CD14-positive monocyte (primary cell): Measurements from ENCODE around the gene ST6GALNAC3. TPM values are rescaled to one million over a fixed set of nuclear protein-coding genes. Genes with fewer than 3 reads are reported as not detected.

Experiments used
- DNase-seq, 3 donors: peaks; one replicate each; pipeline ENCODE4 v3.0.0-alpha.2; 2011 to 2022
- H2AFZ ChIP-seq: 2 replicates; pipeline ENCODE4 v1.6.0; 2012; ENCODE audit warnings: mild to moderate bottlenecking, low read depth, low read length, inconsistent platforms; ENCODE audit not compliant: insufficient read depth, poor library complexity, severe bottlenecking
- H3K27ac ChIP-seq, 2 donors: 1 replicate in 1 of 2; 2 replicates in 1 of 2; pipeline ENCODE4 v1.5.1; 2012 to 2013; ENCODE audit warnings: low read length in 2 of 2, control low read depth in 1 of 2, inconsistent platforms in 1 of 2, low read depth in 1 of 2, mild to moderate bottlenecking in 1 of 2
- H3K27me3 ChIP-seq, 2 donors: one replicate each; pipeline versions ENCODE4 v1.6.0 to v1.6.1; 2011 to 2013; ENCODE audit warnings: low read length in 2 of 2; ENCODE audit not compliant: control insufficient read depth in 2 of 2, insufficient read depth in 2 of 2
- H3K36me3 ChIP-seq, 2 donors: replicated peaks in 1 of 2; 1 replicate in 1 of 2; 2 replicates in 1 of 2; pipeline versions ENCODE4 v1.5.1 to v1.6.1; 2012 to 2013; ENCODE audit warnings: low read length in 2 of 2, control low read depth in 1 of 2, inconsistent platforms in 1 of 2, mild to moderate bottlenecking in 1 of 2; ENCODE audit not compliant: insufficient read depth in 2 of 2, control insufficient read depth in 1 of 2
- H3K4me1 ChIP-seq, 2 donors: 1 replicate in 1 of 2; 2 replicates in 1 of 2; pipeline versions ENCODE4 v1.5.1 to v1.6.1; 2012 to 2013; ENCODE audit warnings: low read length in 2 of 2, control low read depth in 1 of 2, inconsistent platforms in 1 of 2, mild to moderate bottlenecking in 1 of 2, moderate library complexity in 1 of 2; ENCODE audit not compliant: insufficient read depth in 2 of 2, control insufficient read depth in 1 of 2
- H3K4me2 ChIP-seq: replicated peaks from 2 replicates; pipeline ENCODE3; 2012; ENCODE audit warnings: low read length, moderate library complexity, mild to moderate bottlenecking; ENCODE audit not compliant: poor library complexity, severe bottlenecking; ENCODE audit errors: extremely low read depth
- H3K4me3 ChIP-seq, 3 experiments: fragments of 200-600 bp in 1 of 3; sonication (generic) in 1 of 3; replicated peaks in 1 of 3; 1 replicate in 2 of 3; 2 replicates in 1 of 3; pipeline ENCODE4 v1.5.1; 2011 to 2013; ENCODE audit warnings: low read length in 3 of 3, mild to moderate bottlenecking in 3 of 3, control low read depth in 2 of 3, low read depth in 2 of 3, inconsistent platforms in 1 of 3, moderate library complexity in 1 of 3
- H3K79me2 ChIP-seq: 2 replicates; pipeline ENCODE4 v1.6.0; 2012; ENCODE audit warnings: mild to moderate bottlenecking, control low read depth, inconsistent platforms, low read length, moderate library complexity; ENCODE audit not compliant: insufficient read depth
- H3K9ac ChIP-seq: 2 replicates; pipeline ENCODE4 v1.6.0; 2017; ENCODE audit warnings: low read length, mild to moderate bottlenecking; ENCODE audit not compliant: insufficient read depth, poor library complexity, severe bottlenecking
- H3K9me3 ChIP-seq, 2 donors: replicated peaks in 1 of 2; 1 replicate in 1 of 2; 2 replicates in 1 of 2; pipeline versions ENCODE4 v1.5.1 to v1.6.1; 2012 to 2013; ENCODE audit warnings: low read length in 2 of 2, control low read depth in 1 of 2; ENCODE audit not compliant: control insufficient read depth in 1 of 2, insufficient read depth in 1 of 2
- H4K20me1 ChIP-seq: 2 replicates; pipeline ENCODE4 v1.6.0; 2012; ENCODE audit warnings: mild to moderate bottlenecking, low read length, control low read depth, moderate library complexity; ENCODE audit not compliant: insufficient read depth
- H3K27ac Mint-ChIP-seq, 7 donors: one replicate each; pipeline ENCODE4 v1.8.0; 2020; ENCODE audit warnings: mild to moderate bottlenecking in 7 of 7, mixed read lengths in 7 of 7, moderate library complexity in 6 of 7, inconsistent platforms in 2 of 7
- H3K27me3 Mint-ChIP-seq, 3 donors: one replicate each; pipeline ENCODE4 v1.8.0; 2021 to 2022; ENCODE audit warnings: low read depth in 3 of 3, mild to moderate bottlenecking in 3 of 3, mixed read lengths in 3 of 3, moderate library complexity in 3 of 3, inconsistent platforms in 1 of 3
- H3K36me3 Mint-ChIP-seq, 2 donors: one replicate each; pipeline ENCODE4 v1.8.0; 2020; ENCODE audit warnings: mixed read lengths in 2 of 2, inconsistent platforms in 1 of 2, mild to moderate bottlenecking in 1 of 2
- H3K4me1 Mint-ChIP-seq: one replicate; pipeline ENCODE4 v1.8.0; 2020; ENCODE audit warnings: mild to moderate bottlenecking, mixed read lengths
- H3K4me3 Mint-ChIP-seq, 2 donors: one replicate each; pipeline ENCODE4 v1.8.0; 2020; ENCODE audit warnings: mild to moderate bottlenecking in 2 of 2, mixed read lengths in 2 of 2, moderate library complexity in 1 of 2
- H3K9me3 Mint-ChIP-seq, 7 donors: one replicate each; pipeline ENCODE4 v1.8.0; 2020 to 2022; ENCODE audit warnings: mixed read lengths in 7 of 7, mild to moderate bottlenecking in 6 of 7, moderate library complexity in 6 of 7, inconsistent platforms in 2 of 7
- CTCF ChIP-seq: fragments of 200-600 bp; IDR thresholded peaks from one replicate; pipeline ENCODE4 v1.8.0; 2022; ENCODE audit warnings: antibody characterized with exemption, mild to moderate bottlenecking
- WGBS: methylation state at CpG from one replicate; pipeline ENCODE4 v1.1.5; 2013; ENCODE audit warnings: missing lambda C conversion rate; ENCODE audit not compliant: insufficient coverage; 5-methylcytosine and 5-hydroxymethylcytosine counted together
- intact Hi-C, 2 donors: fragments of 100-400 bp; cut with micrococcal nuclease; formaldehyde crosslinking; loops; one replicate each; pipeline versions ENCODE4 v1.15.0 to v1.15.1; 2023
- polyA plus RNA-seq, 3 donors: library from polyadenylated mRNA; depleted of rRNA in 1 of 3; unstranded in 2 of 3; stranded (reverse) in 1 of 3; fragments of 300-500 nt in 2 of 3; fragments of >200 nt in 1 of 3; fragmentation: Illumina TruSeq in 2 of 3; gene quantifications; 1 replicate in 2 of 3; 2 replicates in 1 of 3; pipeline ENCODE4 v1.2.3, GENCODE V29; 2012 to 2021

The ST6GALNAC3 gene
- polyA plus RNA-seq, 3 donors, result 6.5 to 9.2 (median 7.6) TPM

- Histone ChIP-seq H3K27ac (no peak overlapping the region), H3K9me3 (peaks cover 0 to 2% of the 10 kb centered on the region in 2 donors), H3K36me3 (no peaks in the 10 kb centered on the region), H3K79me2 (no peaks in the 10 kb centered on the region), H3K9ac (no peak overlapping the region), H3K4me3 (no peak overlapping the region), H2AFZ (no peak overlapping the region), H3K27me3 (no peaks in the 10 kb centered on the region), H3K4me2 (no peak overlapping the region), H4K20me1 (peaks cover 40% of the 10 kb centered on the region), H3K4me1 (no peaks in the 10 kb centered on the region)
- Mint-ChIP-seq H3K4me3 (no peak overlapping the region), H3K27ac (no peak overlapping the region), H3K36me3 (peaks cover 0 to under 1% of the 10 kb centered on the region in 2 donors), H3K27me3 (peaks cover 0 to 2% (median 2%) of the 10 kb centered on the region in 3 donors), H3K4me1 (peaks cover 17% of the 10 kb centered on the region), H3K9me3 (peaks cover 0 to 4% (median 3%) of the 10 kb centered on the region in 7 donors)
- DNase-seq, result no peak
- TF ChIP-seq CTCF, result no peak
- no CpG with 5 or more reads among the region's 3 CpGs for WGBS
- intact Hi-C loops, result no loop called here
Observed at GRCh38 chr1:76086109-76086508, 11.6 kb downstream of the ST6GALNAC3 start.

- H3K4me3 Mint-ChIP-seq, result no peak overlapping the region
Observed at GRCh38 chr1:76086597-76086996, 12.1 kb downstream of the ST6GALNAC3 start.

More at GRCh38 chr1:76086597-76086996, 12.1 kb downstream of the ST6GALNAC3 start:
- Histone ChIP-seq H3K79me2 (no peaks in the 10 kb centered on the region), H3K9ac (no peak overlapping the region), H2AFZ (no peak overlapping the region), H3K36me3 (no peaks in the 10 kb centered on the region), H3K27ac (no peak overlapping the region), H3K4me3 (no peak overlapping the region), H3K9me3 (peaks cover 0 to 2% of the 10 kb centered on the region in 2 donors), H3K4me2 (no peak overlapping the region), H3K27me3 (no peaks in the 10 kb centered on the region), H4K20me1 (peaks cover 36% of the 10 kb centered on the region), H3K4me1 (no peaks in the 10 kb centered on the region)
- Mint-ChIP-seq H3K4me1 (peaks cover 17% of the 10 kb centered on the region), H3K9me3 (peaks cover 0 to 4% (median 3%) of the 10 kb centered on the region in 7 donors), H3K27ac (no peak overlapping the region), H3K27me3 (peaks cover 0 to 2% (median 2%) of the 10 kb centered on the region in 3 donors), H3K36me3 (no peaks in the 10 kb centered on the region)
- TF ChIP-seq CTCF, result no peak
- DNase-seq, result no peak
- intact Hi-C loops, result no loop called here
- 100% methylated on average over 2 of the region's 2 CpGs for WGBS
